ENCODE data around the gene TMEM154. TPM values are rescaled to one million over a fixed set of nuclear protein-coding genes. Genes with fewer than 3 reads are reported as not detected.

TMEM154 gene
- total RNA-seq, 1 experiment from 2014 or later, result 41.5 TPM

DNA sequence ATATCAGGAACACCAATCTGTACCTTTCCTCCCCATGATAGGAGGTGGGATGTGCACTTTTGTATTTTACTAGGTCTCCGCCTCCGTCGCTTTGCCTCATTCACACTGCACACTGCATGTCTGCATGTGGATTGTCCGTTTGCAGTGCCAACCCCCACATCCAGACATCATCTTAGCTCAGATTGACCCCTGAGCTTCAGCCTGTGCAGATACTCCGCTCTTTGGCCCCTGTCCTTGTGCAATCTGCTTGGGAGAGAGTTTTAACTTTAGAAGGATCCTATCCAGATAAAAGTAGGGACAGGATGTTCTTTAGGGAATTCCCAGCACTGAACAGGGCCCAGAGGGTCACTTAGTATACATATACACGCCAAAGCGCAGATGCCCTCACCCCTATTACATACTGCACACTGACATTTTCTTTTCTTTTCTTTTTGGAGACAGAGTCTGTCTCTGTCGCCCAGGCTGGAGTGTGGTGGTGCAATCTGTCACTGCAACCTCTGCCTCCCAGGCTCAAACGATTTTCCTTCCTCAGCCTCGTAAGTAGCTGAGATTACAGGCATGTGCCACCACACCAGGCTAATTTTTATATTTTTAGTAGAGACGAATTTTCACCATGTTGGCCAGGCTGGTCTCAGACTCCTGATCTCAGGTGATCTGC is 100.6 kb downstream of the TMEM154 start:
- no peaks in the 10 kb centered on the region for H3K36me3 Mint-ChIP-seq (ENCODE audit: insufficient read depth, unreplicated experiment)
- H3K4me1 Mint-ChIP-seq (ENCODE audit: insufficient read depth, unreplicated experiment), result no peaks in the 10 kb centered on the region
- H3K9me3 Mint-ChIP-seq (ENCODE audit: unreplicated experiment), result no peaks in the 10 kb centered on the region
- no TSS peak for BruUV-seq (replicated peaks)
- DNase-seq (ENCODE audit: unreplicated experiment), result no peak
- intact Hi-C loops (cut with micrococcal nuclease), result no loop called here
- POLR2A ChIA-PET, result interaction anchor here (0.6 to 2.0 kb wide), 4 partner anchors 10 to 1887 kb away, joined by 3 to 7 read pairs (median 3); no protein-coding TSS in a partner anchor
- no peak overlapping the region for H3K4me3 Mint-ChIP-seq (ENCODE audit: unreplicated experiment)
- H3K27ac Mint-ChIP-seq (ENCODE audit: low read depth, unreplicated experiment), result no peak overlapping the region
- CTCF ChIA-PET, result interaction anchor here (0.5 to 1.2 kb wide), 5 partner anchors 14 to 1503 kb away, joined by 3 to 5 read pairs (median 3); no protein-coding TSS in a partner anchor
- TF ChIP-seq CTCF (IDR thresholded peaks at IDR 0.05; ENCODE audit: unreplicated experiment), result no peak
- no peaks in the 10 kb centered on the region for H3K27me3 Mint-ChIP-seq (ENCODE audit: insufficient read depth, unreplicated experiment)

DNA sequence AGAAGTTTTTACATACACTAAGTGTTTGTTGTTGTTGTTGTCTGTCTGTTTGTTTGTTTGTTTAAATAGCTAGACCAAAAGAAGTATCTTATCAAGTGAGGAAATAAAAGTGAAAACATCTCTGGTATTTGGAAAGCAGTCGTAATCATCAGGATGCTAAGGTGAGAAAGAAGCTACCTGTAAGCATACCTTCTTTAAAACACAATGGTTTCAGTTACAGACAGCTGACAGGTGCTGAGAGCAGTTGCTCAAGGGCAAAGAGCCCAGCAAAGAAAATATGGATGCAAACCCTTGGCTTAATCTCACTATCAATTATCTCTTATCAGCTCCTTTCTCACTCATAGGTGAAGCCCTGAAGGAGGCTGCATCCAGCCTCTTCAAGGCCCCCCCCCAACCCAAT is 101.1 kb downstream of the TMEM154 start:
- no peak for DNase-seq (ENCODE audit: unreplicated experiment)
- intact Hi-C loops (cut with micrococcal nuclease), result no loop called here
- Mint-ChIP-seq H3K27ac (ENCODE audit: low read depth, unreplicated experiment) (no peak overlapping the region), H3K4me3 (ENCODE audit: unreplicated experiment) (no peak overlapping the region), H3K27me3 (ENCODE audit: insufficient read depth, unreplicated experiment) (no peaks in the 10 kb centered on the region), H3K9me3 (ENCODE audit: unreplicated experiment) (no peaks in the 10 kb centered on the region), H3K36me3 (ENCODE audit: insufficient read depth, unreplicated experiment) (no peaks in the 10 kb centered on the region), H3K4me1 (ENCODE audit: insufficient read depth, unreplicated experiment) (no peaks in the 10 kb centered on the region)
- no TSS peak for BruUV-seq (replicated peaks)
- no peak for TF ChIP-seq CTCF (IDR thresholded peaks at IDR 0.05; ENCODE audit: unreplicated experiment)
- POLR2A ChIA-PET, result interaction anchor here (0.6 kb wide), 1 partner anchor 1887 kb away, joined by 3 read pairs; no protein-coding TSS in a partner anchor
- CTCF ChIA-PET, result interaction anchor here (0.6 to 1.2 kb wide), 3 partner anchors 13 to 62 kb away, joined by 3 read pairs; no protein-coding TSS in a partner anchor

DNA sequence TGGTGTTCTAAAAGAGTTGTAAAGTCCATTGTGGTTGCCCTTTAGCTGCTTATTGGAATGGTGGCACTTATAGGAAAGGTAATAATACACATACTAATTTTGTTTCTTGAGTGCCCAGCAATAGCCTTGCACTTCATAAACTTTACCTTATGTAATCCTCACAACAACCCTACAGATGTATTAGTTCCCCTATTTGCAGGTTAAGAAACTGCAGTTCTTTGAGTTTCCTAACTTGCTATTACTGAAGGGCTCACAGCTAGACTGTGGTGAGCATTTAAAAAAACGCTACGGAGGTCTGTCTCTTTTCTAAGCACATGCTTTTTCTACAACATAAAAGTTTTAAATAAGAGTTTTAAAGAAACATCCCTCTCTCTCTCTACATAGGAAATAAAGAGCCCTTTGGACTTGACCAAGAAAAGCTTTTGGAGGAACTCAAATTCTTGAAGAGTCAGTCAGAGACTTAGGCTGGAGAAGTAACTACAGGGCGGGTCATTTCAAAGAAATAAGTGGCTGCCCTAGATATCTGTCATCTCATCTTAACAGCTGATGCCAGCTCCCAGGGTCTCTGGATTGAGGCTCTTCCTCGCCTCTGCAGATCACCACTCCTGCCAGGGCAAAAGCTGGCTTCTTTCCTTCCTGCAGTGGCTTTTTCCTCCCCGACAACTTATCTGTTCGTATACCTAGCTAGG is 101.9 kb downstream of the TMEM154 start:
- no TSS peak for BruUV-seq (replicated peaks)
- POLR2A ChIA-PET, result interaction anchor here (1.3 kb wide), 1 partner anchor 12 kb away, joined by 4 read pairs; no protein-coding TSS in a partner anchor
- intact Hi-C loops (cut with micrococcal nuclease), result no loop called here

More for the DNA sequence above, 101.9 kb downstream of the TMEM154 start:
- Mint-ChIP-seq H3K27ac (ENCODE audit: low read depth, unreplicated experiment) (no peak overlapping the region), H3K36me3 (ENCODE audit: insufficient read depth, unreplicated experiment) (no peaks in the 10 kb centered on the region), H3K9me3 (ENCODE audit: unreplicated experiment) (no peaks in the 10 kb centered on the region), H3K4me1 (ENCODE audit: insufficient read depth, unreplicated experiment) (peaks cover under 1% of the 10 kb centered on the region), H3K4me3 (ENCODE audit: unreplicated experiment) (no peak overlapping the region), H3K27me3 (ENCODE audit: insufficient read depth, unreplicated experiment) (no peaks in the 10 kb centered on the region)
- no peak for DNase-seq (ENCODE audit: unreplicated experiment)
- CTCF ChIA-PET, result interaction anchor here (1.2 kb wide), 1 partner anchor 63 kb away, joined by 3 read pairs; no protein-coding TSS in a partner anchor
- no peak for TF ChIP-seq CTCF (IDR thresholded peaks at IDR 0.05; ENCODE audit: unreplicated experiment)
